Right atrium auricular region (tissue), 2 donors: ENCODE data around the gene ABCC4. TPM values are rescaled to one million over a fixed set of nuclear protein-coding genes. Genes with fewer than 3 reads are reported as not detected.

Experiments
- DNase-seq: peaks from one replicate; pipeline ENCODE4 v3.0.0-alpha.2; 2019; ENCODE audit warnings: low spot score
- H3K27ac ChIP-seq, 2 donors: fragments of 200-600 bp; sonication (generic); 1 replicate in 1 of 2; 2 replicates in 1 of 2; pipeline ENCODE4 v1.5.1; 2016 to 2019
- H3K27me3 ChIP-seq, 2 donors: fragments of 200-600 bp; sonication (generic); one replicate each; pipeline versions ENCODE4 v1.5.1 to v1.6.0; 2017 to 2019
- H3K36me3 ChIP-seq: fragments of 200-600 bp; sonication (generic); one replicate; pipeline ENCODE4 v1.5.1; 2016
- H3K4me1 ChIP-seq, 2 donors: fragments of 200-600 bp; sonication (generic); one replicate each; pipeline versions ENCODE4 v1.5.1 to v1.6.0; 2017 to 2019
- H3K4me3 ChIP-seq, 2 donors: fragments of 200-600 bp; sonication (generic); 1 replicate in 1 of 2; 2 replicates in 1 of 2; pipeline ENCODE4 v1.5.1; 2017 to 2019; ENCODE audit warnings: mild to moderate bottlenecking in 1 of 2, moderate library complexity in 1 of 2
- H3K9me3 ChIP-seq, 2 donors: fragments of 200-600 bp; sonication (generic); one replicate each; pipeline ENCODE4 v1.5.1; 2019
- CTCF ChIP-seq, 2 donors: fragments of 200-600 bp; sonication (generic); IDR thresholded peaks; one replicate each; pipeline ENCODE4 v1.5.1; 2019; ENCODE audit warnings: antibody characterized with exemption in 2 of 2
- total RNA-seq, 2 donors: library from RNA; depleted of rRNA; stranded (reverse); fragments of >200 nt; gene quantifications; one replicate each; pipeline ENCODE4 v1.1.0, GENCODE V29; 2016

ABCC4 gene
- total RNA-seq, 2 donors from 2014 or later: 3.0 to 4.2 TPM

GRCh38 chr13:95136638-95137037, 164.6 kb downstream of the ABCC4 start:
- DNase-seq: no peak
- H3K9me3 ChIP-seq: no peaks in the 10 kb centered on the region
- no peaks in the 10 kb centered on the region for H3K27me3 ChIP-seq
- H3K4me3 ChIP-seq: no peak overlapping the region
- H3K36me3 ChIP-seq: no peaks in the 10 kb centered on the region
- TF ChIP-seq CTCF (IDR thresholded peaks at IDR 0.05): no peak
- H3K4me1 ChIP-seq: no peaks in the 10 kb centered on the region
- H3K27ac ChIP-seq: no peak overlapping the region

- no peaks in the 10 kb centered on the region for H3K27me3 ChIP-seq
- H3K4me3 ChIP-seq: no peak overlapping the region
- no peaks in the 10 kb centered on the region for H3K36me3 ChIP-seq
- H3K4me1 ChIP-seq: no peaks in the 10 kb centered on the region
- no peaks in the 10 kb centered on the region for H3K9me3 ChIP-seq
- no peak overlapping the region for H3K27ac ChIP-seq
- no peak for TF ChIP-seq CTCF (IDR thresholded peaks at IDR 0.05)
- no peak for DNase-seq
Measured at GRCh38 chr13:95133498-95133897, 167.8 kb downstream of the ABCC4 start.

- no peak for TF ChIP-seq CTCF (IDR thresholded peaks at IDR 0.05)
- H3K36me3 ChIP-seq: no peaks in the 10 kb centered on the region
Measured at GRCh38 chr13:95129004-95129403, 172.2 kb downstream of the ABCC4 start.

GRCh38 chr13:95128045-95128643, 173.1 kb downstream of the ABCC4 start:
- no peak for TF ChIP-seq CTCF (IDR thresholded peaks at IDR 0.05)
- Histone ChIP-seq H3K9me3 (no peaks in the 10 kb centered on the region), H3K27me3 (no peaks in the 10 kb centered on the region), H3K36me3 (no peaks in the 10 kb centered on the region), H3K27ac (no peak overlapping the region), H3K4me1 (no peaks in the 10 kb centered on the region), H3K4me3 (no peak overlapping the region)
- no peak for DNase-seq

More at GRCh38 chr13:95129004-95129403, 172.2 kb downstream of the ABCC4 start:
- no peak for DNase-seq
- H3K27me3 ChIP-seq: no peaks in the 10 kb centered on the region
- H3K9me3 ChIP-seq: no peaks in the 10 kb centered on the region
- H3K4me3 ChIP-seq: no peak overlapping the region
- no peak overlapping the region for H3K27ac ChIP-seq
- H3K4me1 ChIP-seq: no peaks in the 10 kb centered on the region

GRCh38 chr13:95124959-95125358, 176.3 kb downstream of the ABCC4 start:
- Histone ChIP-seq H3K27me3 (no peaks in the 10 kb centered on the region), H3K36me3 (no peaks in the 10 kb centered on the region), H3K4me1 (no peaks in the 10 kb centered on the region), H3K9me3 (no peaks in the 10 kb centered on the region), H3K4me3 (no peak overlapping the region), H3K27ac (no peak overlapping the region)
- no peak for DNase-seq
- TF ChIP-seq CTCF (IDR thresholded peaks at IDR 0.05): no peak

- TF ChIP-seq CTCF (IDR thresholded peaks at IDR 0.05): no peak
- Histone ChIP-seq H3K27me3 (no peaks in the 10 kb centered on the region), H3K9me3 (no peaks in the 10 kb centered on the region), H3K27ac (no peak overlapping the region), H3K4me3 (no peak overlapping the region), H3K4me1 (no peaks in the 10 kb centered on the region), H3K36me3 (no peaks in the 10 kb centered on the region)
- DNase-seq: no peak
Measured at GRCh38 chr13:95123726-95124125, 177.5 kb downstream of the ABCC4 start.
